BLaER1 (cell line): ENCODE data around the gene CDCA3.

ENCODE experiments used
- H3K27ac ChIP-seq: shearing (Covaris generic); formaldehyde crosslinking; 2 replicates; pipeline ENCODE4 v1.8.1; 2022
- H3K27me3 ChIP-seq: shearing (Covaris generic); formaldehyde crosslinking; 2 replicates; pipeline ENCODE4 v1.8.1; 2022
- H3K36me3 ChIP-seq: shearing (Covaris generic); formaldehyde crosslinking; 2 replicates; pipeline ENCODE4 v1.8.1; 2022
- H3K4me1 ChIP-seq: shearing (Covaris generic); formaldehyde crosslinking; 2 replicates; pipeline ENCODE4 v1.8.1; 2022
- H3K4me2 ChIP-seq: shearing (Covaris generic); formaldehyde crosslinking; 2 replicates; pipeline ENCODE4 v1.8.1; 2022
- H3K4me3 ChIP-seq: shearing (Covaris generic); formaldehyde crosslinking; 2 replicates; pipeline ENCODE4 v1.8.1; 2022
- H3K9ac ChIP-seq: shearing (Covaris generic); formaldehyde crosslinking; 2 replicates; pipeline ENCODE4 v1.8.1; 2022
- H3K9me3 ChIP-seq: shearing (Covaris generic); formaldehyde crosslinking; 2 replicates; pipeline ENCODE4 v1.8.1; 2022
- H4K20me1 ChIP-seq: shearing (Covaris generic); formaldehyde crosslinking; 2 replicates; pipeline ENCODE4 v1.8.1; 2022
- Cebpa-rat ChIP-seq: shearing (Covaris generic); IDR thresholded peaks from 2 replicates; pipeline ENCODE4 v1.8.1; 2022

Gene CDCA3

DNA sequence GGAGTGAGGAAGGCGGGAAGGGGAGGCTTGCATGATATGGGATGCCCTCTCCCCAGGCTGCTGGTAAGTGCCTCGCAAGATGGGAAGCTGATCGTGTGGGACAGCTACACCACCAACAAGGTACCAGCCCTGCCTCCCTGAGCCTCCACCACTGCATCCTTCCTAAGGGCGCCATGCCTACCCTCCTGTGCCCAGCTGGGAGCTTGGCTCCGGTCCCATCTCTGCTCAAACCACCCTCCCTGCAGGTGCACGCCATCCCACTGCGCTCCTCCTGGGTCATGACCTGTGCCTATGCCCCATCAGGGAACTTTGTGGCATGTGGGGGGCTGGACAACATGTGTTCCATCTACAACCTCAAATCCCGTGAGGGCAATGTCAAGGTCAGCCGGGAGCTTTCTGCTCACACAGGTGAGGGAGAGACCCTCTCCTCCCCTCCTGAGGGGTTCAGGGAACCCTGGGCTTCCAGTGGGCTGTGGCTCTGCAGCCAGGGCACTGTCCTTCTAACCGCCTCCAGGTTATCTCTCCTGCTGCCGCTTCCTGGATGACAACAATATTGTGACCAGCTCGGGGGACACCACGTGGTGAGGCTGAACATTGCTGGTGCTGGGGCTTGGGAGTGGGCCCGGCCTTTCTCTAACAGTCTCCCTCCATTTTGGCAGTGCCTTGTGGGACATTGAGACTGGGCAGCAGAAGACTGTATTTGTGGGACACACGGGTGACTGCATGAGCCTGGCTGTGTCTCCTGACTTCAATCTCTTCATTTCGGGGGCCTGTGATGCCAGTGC lies 7.8 kb downstream of the CDCA3 start:
- no peak overlapping the region for H3K4me2 ChIP-seq
- no peak overlapping the region for H3K27ac ChIP-seq
- H3K9me3 ChIP-seq: no peaks in the 10 kb centered on the region
- TF ChIP-seq Cebpa-rat: no peak
- no peaks in the 10 kb centered on the region; the same call in 1 of the 2 replicates for H3K27me3 ChIP-seq
- H3K4me1 ChIP-seq: peaks cover 11% of the 10 kb centered on the region
- no peak overlapping the region for H3K4me3 ChIP-seq
- H4K20me1 ChIP-seq: no peaks in the 10 kb centered on the region
- peaks cover 35% of the 10 kb centered on the region for H3K36me3 ChIP-seq
- no peak overlapping the region for H3K9ac ChIP-seq

DNA sequence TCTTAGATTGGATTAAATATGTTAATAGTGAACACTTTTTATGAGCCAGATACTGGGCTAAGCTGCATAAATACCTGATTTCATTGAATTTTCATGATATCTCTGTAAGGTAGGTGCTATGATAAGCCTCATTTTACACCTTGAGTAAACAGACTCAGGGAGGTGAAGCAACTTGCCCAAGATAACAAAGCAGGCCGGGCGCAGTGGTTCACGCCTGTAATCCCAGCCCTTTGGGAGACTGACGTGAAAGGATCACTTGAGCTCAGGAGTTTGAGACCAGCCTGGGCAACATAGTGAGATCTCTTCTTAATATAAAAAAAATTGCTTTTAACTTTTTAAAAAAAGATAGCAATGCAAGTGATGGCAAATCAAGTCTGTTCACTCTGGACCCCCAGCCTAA lies 9.0 kb downstream of the CDCA3 start:
- no peak overlapping the region for H3K9ac ChIP-seq
- peaks cover 4% of the 10 kb centered on the region; the same call in 1 of the 2 replicates for H3K27me3 ChIP-seq
- TF ChIP-seq Cebpa-rat: no peak
- H3K4me3 ChIP-seq: no peak overlapping the region
- H4K20me1 ChIP-seq: no peaks in the 10 kb centered on the region
- H3K36me3 ChIP-seq: peaks cover 23% of the 10 kb centered on the region
- H3K4me1 ChIP-seq: peaks cover 11% of the 10 kb centered on the region
- no peak overlapping the region for H3K27ac ChIP-seq
- no peak overlapping the region for H3K4me2 ChIP-seq
- H3K9me3 ChIP-seq: no peaks in the 10 kb centered on the region

DNA sequence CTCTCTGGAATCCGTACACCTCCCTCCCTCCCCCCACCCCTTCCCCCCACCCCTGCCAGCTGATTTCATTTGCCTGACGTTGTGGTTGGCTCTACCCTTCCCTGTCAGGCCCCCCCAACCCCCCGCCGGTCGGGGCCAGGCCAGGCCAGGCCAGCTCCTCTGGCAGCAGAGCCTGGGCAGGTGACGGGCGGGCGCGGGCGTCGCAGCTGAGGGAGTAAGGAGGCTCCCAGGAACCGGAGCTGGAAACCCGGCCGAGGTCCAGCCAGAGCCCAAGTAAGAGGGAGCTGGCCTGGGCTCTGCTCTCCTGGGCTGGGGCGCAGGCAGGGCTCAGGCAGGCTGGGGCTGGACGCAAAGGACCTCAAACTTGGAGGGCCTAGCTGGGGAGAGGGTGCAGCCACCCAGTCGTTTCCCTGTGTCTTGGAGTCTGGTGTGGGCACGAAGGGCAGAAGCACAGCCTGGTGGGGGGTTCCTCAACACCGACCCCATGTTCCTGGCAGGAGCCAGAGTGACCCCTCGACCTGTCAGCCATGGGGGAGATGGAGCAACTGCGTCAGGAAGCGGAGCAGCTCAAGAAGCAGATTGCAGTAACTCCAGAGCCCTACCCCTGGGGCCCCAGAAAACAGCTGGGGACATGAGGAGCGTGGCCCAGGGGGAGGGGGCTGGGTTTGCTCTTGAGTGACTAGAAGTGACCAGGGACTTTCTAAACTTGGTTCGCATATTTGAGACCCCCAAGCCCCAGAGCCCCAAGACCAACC lies 10.1 kb downstream of the CDCA3 start, which contains the start of gene GNB3:
Gene GNB3, plus strand, starts transcription at position 165 of the 755 bp plus-strand sequence. Its CDS starts 363 bp downstream, at position 528.
- no peaks in the 10 kb centered on the region for H4K20me1 ChIP-seq
- H3K9ac ChIP-seq: no peak within 1 kb of the TSS; the same call in 1 of the 2 replicates
- no peak within 1 kb of the TSS for H3K4me3 ChIP-seq
- peaks cover 11% of the 10 kb centered on the region for H3K4me1 ChIP-seq
- peaks cover 11% of the 10 kb centered on the region for H3K36me3 ChIP-seq
- H3K4me2 ChIP-seq: peak within 1 kb of the TSS; percentile 48
- peaks cover 8% of the 10 kb centered on the region; the same call in 1 of the 2 replicates for H3K27me3 ChIP-seq
- no peak within 1 kb of the TSS for H3K27ac ChIP-seq
- no peak for TF ChIP-seq Cebpa-rat
- no peaks in the 10 kb centered on the region for H3K9me3 ChIP-seq

DNA sequence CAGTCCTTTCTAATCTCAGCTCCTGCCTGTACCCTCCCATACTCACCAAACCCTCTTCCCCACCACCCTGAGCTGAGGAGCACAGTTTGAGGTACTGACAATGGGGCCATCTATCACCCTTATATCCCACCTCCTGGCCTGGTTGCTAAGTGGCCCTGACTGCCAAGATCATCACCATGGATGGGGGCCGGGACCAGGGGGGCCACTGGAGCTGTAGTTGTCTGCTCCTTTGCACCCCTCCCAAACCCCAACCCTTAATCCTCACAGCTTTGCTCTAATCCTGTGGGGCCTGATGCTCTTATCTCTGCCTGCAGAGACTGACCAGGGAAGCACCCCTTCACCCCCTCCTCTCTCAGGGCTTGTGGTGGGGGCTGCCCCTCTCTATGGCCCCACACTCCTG lies 10.8 kb downstream of the CDCA3 start:
- Histone ChIP-seq H3K4me3 (no peak overlapping the region), H4K20me1 (no peaks in the 10 kb centered on the region), H3K9me3 (no peaks in the 10 kb centered on the region), H3K27me3 (peaks cover 8% of the 10 kb centered on the region; the same call in 1 of the 2 replicates), H3K9ac (no peak overlapping the region; the same call in 1 of the 2 replicates), H3K4me2 (peak overlapping the region; percentile 48; the same call in 1 of the 2 replicates), H3K4me1 (peaks cover 11% of the 10 kb centered on the region), H3K27ac (no peak overlapping the region), H3K36me3 (peaks cover 5% of the 10 kb centered on the region; the same call in 1 of the 2 replicates)
- no peak for TF ChIP-seq Cebpa-rat

DNA sequence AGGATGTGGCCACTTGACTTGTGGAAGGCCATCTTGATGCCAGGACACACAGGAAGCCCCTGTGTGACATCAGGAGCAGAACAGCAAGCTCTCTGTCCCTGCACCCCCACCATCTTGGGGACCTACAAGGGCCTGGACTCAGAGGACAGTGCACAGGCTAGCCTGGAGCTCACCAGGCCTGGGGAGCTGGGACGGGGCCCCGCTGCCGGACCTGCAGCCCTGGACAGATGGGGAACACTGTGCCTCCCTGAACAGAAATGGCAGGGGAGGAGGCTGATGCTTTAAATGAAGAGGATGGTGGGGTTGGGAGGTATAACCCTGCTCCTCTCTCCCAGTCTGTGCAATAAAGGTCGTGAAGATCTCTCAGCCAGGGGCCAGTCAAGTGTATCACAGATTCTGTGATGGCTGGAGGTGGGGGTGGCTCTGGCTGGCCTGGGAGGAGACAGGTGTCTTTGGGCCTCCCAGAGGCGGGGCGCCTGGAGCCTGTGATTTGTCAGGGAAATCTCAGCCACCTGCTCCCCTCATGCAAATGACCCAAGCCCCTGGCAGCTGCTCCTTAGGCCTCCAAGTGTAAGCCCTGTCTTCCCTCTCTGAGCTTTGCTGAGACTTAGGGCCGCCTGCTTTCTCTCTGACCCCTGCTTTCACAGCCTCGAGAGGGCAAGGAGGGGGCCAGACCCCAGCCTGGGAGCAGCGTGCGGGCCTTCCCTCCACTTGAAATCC lies 11.4 kb downstream of the CDCA3 start:
- TF ChIP-seq Cebpa-rat: no peak
- Histone ChIP-seq H3K27ac (no peak overlapping the region), H3K4me3 (no peak overlapping the region), H3K9ac (no peak overlapping the region; the same call in 1 of the 2 replicates), H3K4me2 (peak overlapping the region; percentile 48), H3K9me3 (no peaks in the 10 kb centered on the region), H4K20me1 (no peaks in the 10 kb centered on the region), H3K36me3 (no peaks in the 10 kb centered on the region), H3K27me3 (peaks cover 13% of the 10 kb centered on the region; the same call in 1 of the 2 replicates), H3K4me1 (peaks cover 11% of the 10 kb centered on the region)

DNA sequence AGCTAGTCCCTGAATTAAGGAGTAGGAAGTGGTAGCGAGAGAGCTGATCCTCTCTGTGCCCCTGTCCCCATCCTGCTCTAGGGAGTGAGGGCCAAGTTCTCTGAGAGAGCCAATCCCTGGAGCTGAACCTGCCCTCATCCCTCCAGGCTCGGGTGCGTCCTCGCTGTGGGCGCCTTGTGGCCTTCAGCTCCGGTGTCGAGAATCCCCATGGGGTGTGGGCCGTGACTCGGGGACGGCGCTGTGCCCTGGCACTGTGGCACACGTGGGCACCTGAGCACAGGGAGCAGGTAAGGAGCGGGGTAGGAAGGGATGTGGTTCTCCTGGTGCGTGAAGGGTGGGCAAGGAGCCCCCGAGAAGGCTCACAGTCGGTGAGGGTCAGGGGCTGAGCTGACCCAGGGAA lies 12.2 kb downstream of the CDCA3 start:
- H4K20me1 ChIP-seq: no peaks in the 10 kb centered on the region
- no peak for TF ChIP-seq Cebpa-rat
- no peak overlapping the region for H3K4me3 ChIP-seq
- peaks cover 11% of the 10 kb centered on the region for H3K4me1 ChIP-seq
- peaks cover 21% of the 10 kb centered on the region for H3K27me3 ChIP-seq
- no peaks in the 10 kb centered on the region for H3K9me3 ChIP-seq
- no peak overlapping the region for H3K27ac ChIP-seq
- H3K36me3 ChIP-seq: no peaks in the 10 kb centered on the region
- H3K9ac ChIP-seq: no peak overlapping the region
- H3K4me2 ChIP-seq: no peak overlapping the region

DNA sequence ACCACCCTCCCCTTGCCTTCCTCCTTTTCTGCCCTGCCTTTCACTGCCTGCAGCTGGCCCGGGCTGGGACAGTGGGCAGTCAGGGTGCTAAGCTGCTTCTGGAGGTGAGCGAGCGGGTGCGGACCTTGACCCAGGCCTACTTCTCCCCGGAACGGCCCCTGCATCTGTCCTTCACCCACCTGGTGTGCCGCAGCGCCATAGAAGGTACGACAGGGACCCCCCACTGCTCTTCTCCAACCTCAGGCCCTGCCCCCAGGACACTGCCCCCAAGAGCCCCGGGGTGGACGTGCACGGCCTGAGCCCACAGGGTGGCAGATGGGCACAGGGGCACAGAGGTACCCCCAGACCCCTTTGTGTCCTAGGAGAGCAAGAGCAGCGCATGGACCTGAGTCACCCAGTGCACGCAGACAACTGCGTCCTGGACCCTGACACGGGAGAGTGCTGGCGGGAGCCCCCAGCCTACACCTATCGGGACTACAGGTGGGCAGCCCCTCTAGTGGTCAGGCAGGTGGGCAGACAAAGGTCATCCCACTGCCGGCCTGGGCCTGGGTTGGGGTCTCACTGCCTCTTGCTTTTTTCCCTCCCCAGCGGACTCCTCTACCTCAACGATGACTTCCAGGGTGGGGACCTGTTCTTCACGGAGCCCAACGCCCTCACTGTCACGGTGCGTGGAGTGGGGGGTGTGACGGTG lies 13.6 kb downstream of the CDCA3 start:
- no peak for TF ChIP-seq Cebpa-rat

DNA sequence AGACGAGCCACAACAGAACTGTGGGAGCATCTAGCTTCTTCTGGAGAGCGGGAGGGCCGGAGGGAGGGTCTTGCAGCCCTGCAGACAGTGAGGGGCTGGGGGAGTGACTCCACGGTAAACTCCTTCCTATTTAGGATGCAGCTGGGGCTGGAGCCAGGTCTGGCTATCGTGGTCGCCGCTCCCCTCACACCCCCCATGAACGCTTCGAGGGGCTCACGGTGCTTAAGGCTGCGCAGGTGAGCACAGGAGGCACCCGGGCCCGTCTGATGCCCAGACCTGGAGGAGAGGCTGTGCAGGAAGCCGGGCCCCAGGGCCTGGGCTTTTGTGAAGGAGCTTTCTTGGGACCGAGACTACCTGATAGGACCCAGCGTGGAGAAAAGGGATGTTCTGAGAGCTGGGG lies 14.2 kb downstream of the CDCA3 start:
- no peak overlapping the region for H3K4me3 ChIP-seq
- peaks cover 11% of the 10 kb centered on the region for H3K4me1 ChIP-seq
- no peaks in the 10 kb centered on the region for H3K9me3 ChIP-seq
- H3K27ac ChIP-seq: no peak overlapping the region
- no peak overlapping the region for H3K4me2 ChIP-seq
- no peak for TF ChIP-seq Cebpa-rat
- H3K36me3 ChIP-seq: no peaks in the 10 kb centered on the region
- H3K9ac ChIP-seq: no peak overlapping the region
- peaks cover 40% of the 10 kb centered on the region for H3K27me3 ChIP-seq
- peaks cover 5% of the 10 kb centered on the region; the same call in 1 of the 2 replicates for H4K20me1 ChIP-seq

More for the DNA sequence above, 13.6 kb downstream of the CDCA3 start:
- Histone ChIP-seq H3K4me1 (peaks cover 11% of the 10 kb centered on the region), H3K27ac (no peak overlapping the region), H3K27me3 (peaks cover 33% of the 10 kb centered on the region), H3K9ac (no peak overlapping the region), H3K36me3 (no peaks in the 10 kb centered on the region), H4K20me1 (no peaks in the 10 kb centered on the region), H3K4me2 (no peak overlapping the region), H3K4me3 (no peak overlapping the region), H3K9me3 (no peaks in the 10 kb centered on the region)

DNA sequence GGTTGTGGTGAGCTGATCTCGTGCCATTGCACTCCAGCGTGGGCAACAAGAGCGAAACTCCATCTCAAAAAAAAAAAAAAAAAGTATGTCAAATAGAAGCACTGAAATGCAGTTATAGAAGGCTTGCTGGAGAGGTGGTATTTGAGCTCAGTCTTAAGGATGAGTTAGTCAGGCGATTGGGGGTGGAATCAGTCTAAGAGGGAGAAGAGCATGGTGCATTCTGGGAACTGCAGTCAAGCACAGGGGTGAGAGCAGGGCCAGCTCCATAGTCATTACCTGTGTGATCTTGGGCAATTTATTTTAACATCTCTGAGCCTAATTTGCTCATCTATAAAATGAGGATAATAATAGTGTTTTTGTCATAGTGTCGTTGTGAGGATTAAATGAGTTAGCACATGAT lies 16.2 kb downstream of the CDCA3 start:
- peaks cover 24% of the 10 kb centered on the region; the same call in 1 of the 2 replicates for H4K20me1 ChIP-seq
- no peak for TF ChIP-seq Cebpa-rat
- H3K4me3 ChIP-seq: no peak overlapping the region
- peaks cover 6% of the 10 kb centered on the region for H3K4me1 ChIP-seq
- no peaks in the 10 kb centered on the region for H3K36me3 ChIP-seq
- no peaks in the 10 kb centered on the region for H3K9me3 ChIP-seq
- peaks cover 60% of the 10 kb centered on the region for H3K27me3 ChIP-seq
- no peak overlapping the region for H3K9ac ChIP-seq
- H3K4me2 ChIP-seq: no peak overlapping the region
- no peak overlapping the region for H3K27ac ChIP-seq
